Liver (tissue), 9 donors: Measurements from ENCODE around the gene PROX1. TPM values are rescaled to one million over a fixed set of nuclear protein-coding genes. Genes with fewer than 3 reads are reported as not detected.

Experiments used
- DNase-seq: peaks from one replicate; pipeline ENCODE4 v3.0.0-alpha.2; 2017; ENCODE audit warnings: low spot score
- H3K27ac ChIP-seq, 2 donors: one replicate each; pipeline ENCODE4 v1.7.0; 2013; ENCODE audit warnings: inconsistent platforms in 2 of 2, low read length in 2 of 2, control low read depth in 1 of 2, low read depth in 1 of 2, mild to moderate bottlenecking in 1 of 2
- H3K27me3 ChIP-seq, 4 donors: one replicate each; pipeline versions ENCODE4 v1.6.1 to v1.7.0; 2013; ENCODE audit warnings: low read length in 3 of 4, inconsistent platforms in 1 of 4, mild to moderate bottlenecking in 1 of 4, moderate library complexity in 1 of 4; ENCODE audit not compliant: control insufficient read depth in 4 of 4, insufficient read depth in 4 of 4
- H3K36me3 ChIP-seq, 4 donors: one replicate each; pipeline versions ENCODE4 v1.6.1 to v1.7.0; 2013; ENCODE audit warnings: low read length in 3 of 4, mild to moderate bottlenecking in 3 of 4, low read depth in 1 of 4, moderate library complexity in 1 of 4; ENCODE audit not compliant: control insufficient read depth in 4 of 4, insufficient read depth in 3 of 4
- H3K4me1 ChIP-seq, 4 donors: one replicate each; pipeline versions ENCODE4 v1.6.1 to v1.7.0; 2013; ENCODE audit warnings: low read length in 3 of 4, mild to moderate bottlenecking in 3 of 4, moderate library complexity in 1 of 4; ENCODE audit not compliant: control insufficient read depth in 4 of 4, insufficient read depth in 4 of 4
- H3K4me3 ChIP-seq, 3 donors: one replicate each; pipeline versions ENCODE4 v1.6.1 to v1.7.0; 2013; ENCODE audit warnings: low read length in 3 of 3, control low read depth in 1 of 3, low read depth in 1 of 3, mild to moderate bottlenecking in 1 of 3
- H3K9ac ChIP-seq, 2 donors: one replicate each; pipeline ENCODE4 v1.7.0; 2013; ENCODE audit warnings: low read length in 2 of 2, mild to moderate bottlenecking in 2 of 2, moderate library complexity in 2 of 2, control low read depth in 1 of 2, low read depth in 1 of 2
- H3K9me3 ChIP-seq, 4 donors: one replicate each; pipeline versions ENCODE4 v1.6.1 to v1.7.0; 2013; ENCODE audit warnings: low read length in 3 of 4; ENCODE audit not compliant: control insufficient read depth in 4 of 4
- ATF3 ChIP-seq: IDR thresholded peaks from 2 replicates; pipeline ENCODE4 v1.6.1; 2016; ENCODE audit warnings: antibody characterized with exemption
- CTCF ChIP-seq: fragments of 150-350 bp; IDR thresholded peaks from 2 replicates; pipeline ENCODE4 v1.5.1; 2017; ENCODE audit warnings: improper control_type of control experiment, low read depth, low read length; ENCODE audit not compliant: missing input control
- FOXA1 ChIP-seq: IDR thresholded peaks from 2 replicates; pipeline ENCODE4 v1.6.1; 2016; ENCODE audit warnings: antibody characterized with exemption
- GABPA ChIP-seq, 2 donors: IDR thresholded peaks in 1 of 2; conservative IDR thresholded peaks in 1 of 2; 2 replicates each; pipeline ENCODE4 v1.6.1; 2016; ENCODE audit warnings: antibody characterized with exemption in 2 of 2, mild to moderate bottlenecking in 1 of 2, moderate library complexity in 1 of 2
- HNF4A ChIP-seq, 2 donors: conservative IDR thresholded peaks; 2 replicates each; pipeline ENCODE4 v1.6.1; 2016; ENCODE audit warnings: antibody characterized with exemption in 2 of 2, mild to moderate bottlenecking in 2 of 2
- HNF4G ChIP-seq: IDR thresholded peaks from 2 replicates; pipeline ENCODE4 v1.6.1; 2016; ENCODE audit warnings: antibody characterized with exemption
- JUND ChIP-seq, 2 donors: IDR thresholded peaks; 2 replicates each; pipeline ENCODE4 v1.6.1; 2016; ENCODE audit warnings: antibody characterized with exemption in 2 of 2
- MAX ChIP-seq: IDR thresholded peaks from 2 replicates; pipeline ENCODE4 v1.6.1; 2016; ENCODE audit warnings: antibody characterized with exemption
- NR2F2 ChIP-seq: IDR thresholded peaks from 2 replicates; pipeline ENCODE4 v1.6.1; 2016; ENCODE audit warnings: antibody characterized with exemption
- RAD21 ChIP-seq, 2 donors: IDR thresholded peaks; 2 replicates each; pipeline ENCODE4 v1.6.1; 2016; ENCODE audit warnings: antibody characterized with exemption in 2 of 2, mild to moderate bottlenecking in 2 of 2
- REST ChIP-seq: IDR thresholded peaks from 2 replicates; pipeline ENCODE4 v1.6.1; 2016; ENCODE audit warnings: antibody characterized with exemption, mild to moderate bottlenecking
- RXRA ChIP-seq, 2 donors: IDR thresholded peaks; 2 replicates each; pipeline ENCODE4 v1.6.1; 2017 to 2018; ENCODE audit warnings: antibody characterized with exemption in 2 of 2, mild to moderate bottlenecking in 1 of 2
- SP1 ChIP-seq: IDR thresholded peaks from 2 replicates; pipeline ENCODE4 v1.6.1; 2018; ENCODE audit warnings: antibody characterized with exemption, mild to moderate bottlenecking
- TAF1 ChIP-seq: conservative IDR thresholded peaks from 2 replicates; pipeline ENCODE4 v1.6.1; 2016; ENCODE audit warnings: antibody characterized with exemption, mild to moderate bottlenecking
- WGBS: extraction: QIAGEN DNeasy Blood & Tissue Kit; methylation state at CpG from one replicate; pipeline ENCODE4 v1.1.7; 2013; 5-methylcytosine and 5-hydroxymethylcytosine counted together
- polyA plus RNA-seq, 2 donors: library from polyadenylated mRNA; stranded (reverse) in 1 of 2; unstranded in 1 of 2; fragments of 200-250 nt in 1 of 2; fragments of >200 nt in 1 of 2; fragmentation: Nextera tagmentation in 1 of 2; extraction: Ambion mirVana in 1 of 2; gene quantifications; one replicate each; pipeline versions ENCODE4 v1.2.1 to v1.2.3, GENCODE V29; 2013 to 2015
- total RNA-seq, 2 donors: library from RNA; depleted of rRNA; stranded (reverse); fragments of >200 nt; gene quantifications; one replicate each; pipeline ENCODE4 v1.2.3, GENCODE V29; 2014
- donor health status: healthy.
- donor health status: healthy.
- donor health status: healthy.
- donor health status: healthy.
- donor health status: healthy.

Gene PROX1
- total and polyA plus RNA-seq, 4 donors: 18.3 to 101 (median 31.3) TPM

- TF ChIP-seq SP1 (no peak), CTCF (no peak), RAD21 (IDR thresholded peaks at IDR 0.05) (no peak), MAX (no peak), JUND (IDR thresholded peaks at IDR 0.05) (no peak), REST (no peak), RXRA (IDR thresholded peaks at IDR 0.05) (no peak), GABPA (IDR thresholded peaks at IDR 0.05 in 1 of 2, conservative IDR thresholded peaks at IDR 0.05 in 1 of 2) (no peak), ATF3 (no peak), NR2F2 (no peak), FOXA1 (no peak), TAF1 (no peak), HNF4G (no peak)
- no peak overlapping the region for H3K27ac ChIP-seq
- no peaks in the 10 kb centered on the region for H3K36me3 ChIP-seq
- peaks cover 0 to 6% (median 1%) of the 10 kb centered on the region in 4 donors for H3K4me1 ChIP-seq
- H3K4me3 ChIP-seq: no peak overlapping the region
- DNase-seq: no peak
- H3K9ac ChIP-seq: no peak overlapping the region
- H3K9me3 ChIP-seq: no peaks in the 10 kb centered on the region
- 90% methylated on average over 2 of the region's 2 CpGs for WGBS
- H3K27me3 ChIP-seq: no peaks in the 10 kb centered on the region
These were observed 17.7 kb upstream of the PROX1 start for GRCh38 chr1:213969958-213970555.

- TF ChIP-seq SP1 (no peak), HNF4A (conservative IDR thresholded peaks at IDR 0.05) (peak in 1 of 2 donors; percentile 8)
- Histone ChIP-seq H3K36me3 (no peaks in the 10 kb centered on the region), H3K4me1 (peaks cover 0 to 13% (median 6%) of the 10 kb centered on the region in 4 donors), H3K9ac (no peak overlapping the region), H3K9me3 (no peaks in the 10 kb centered on the region), H3K27ac (no peak overlapping the region), H3K27me3 (no peaks in the 10 kb centered on the region), H3K4me3 (no peak overlapping the region)
- WGBS: 57% methylated on average over 2 of the region's 2 CpGs
- DNase-seq: no peak
These were observed 15.6 kb upstream of the PROX1 start for GRCh38 chr1:213972141-213972540.
